ENCODE results near the gene CAPN10. TPM values are rescaled to one million over a fixed set of nuclear protein-coding genes. Genes with fewer than 3 reads are reported as not detected.

Gene CAPN10
- total RNA-seq, 1 donor from 2014 or later: 67.2 TPM

GRCh38 chr2:240619506-240620148, 33.1 kb downstream of the CAPN10 start:
- Mint-ChIP-seq H3K9me3 (ENCODE audit: low read depth) (peaks cover 14% of the 10 kb centered on the region), H3K4me1 (ENCODE audit: low read depth) (no peaks in the 10 kb centered on the region), H3K36me3 (ENCODE audit: insufficient read depth) (peaks cover 18% of the 10 kb centered on the region), H3K27me3 (no peaks in the 10 kb centered on the region), H3K4me3 (ENCODE audit: low read depth) (no peak overlapping the region), H3K27ac (no peak overlapping the region)
- DNase-seq (ENCODE audit: low spot score, unreplicated experiment): no peak
- no peak for TF ChIP-seq CTCF (IDR thresholded peaks at IDR 0.05; ENCODE audit: unreplicated experiment)

GRCh38 chr2:240620149-240620731, 33.7 kb downstream of the CAPN10 start:
- DNase-seq (ENCODE audit: low spot score, unreplicated experiment): no peak
- H3K4me3 Mint-ChIP-seq (ENCODE audit: low read depth): no peak overlapping the region
- H3K4me1 Mint-ChIP-seq (ENCODE audit: low read depth): no peaks in the 10 kb centered on the region
- peaks cover 18% of the 10 kb centered on the region for H3K36me3 Mint-ChIP-seq (ENCODE audit: insufficient read depth)
- no peaks in the 10 kb centered on the region for H3K27me3 Mint-ChIP-seq
- no peak for TF ChIP-seq CTCF (IDR thresholded peaks at IDR 0.05; ENCODE audit: unreplicated experiment)
- H3K9me3 Mint-ChIP-seq (ENCODE audit: low read depth): peaks cover 14% of the 10 kb centered on the region
- H3K27ac Mint-ChIP-seq: no peak overlapping the region

GRCh38 chr2:240620859-240621258, 34.3 kb downstream of the CAPN10 start:
- DNase-seq (ENCODE audit: low spot score, unreplicated experiment): no peak
- TF ChIP-seq CTCF (IDR thresholded peaks at IDR 0.05; ENCODE audit: unreplicated experiment): no peak
- no peak overlapping the region for H3K27ac Mint-ChIP-seq
- H3K36me3 Mint-ChIP-seq (ENCODE audit: insufficient read depth): peaks cover 18% of the 10 kb centered on the region
- H3K4me1 Mint-ChIP-seq (ENCODE audit: low read depth): no peaks in the 10 kb centered on the region
- peaks cover 14% of the 10 kb centered on the region for H3K9me3 Mint-ChIP-seq (ENCODE audit: low read depth)
- H3K4me3 Mint-ChIP-seq (ENCODE audit: low read depth): no peak overlapping the region
- no peaks in the 10 kb centered on the region for H3K27me3 Mint-ChIP-seq

- no peak for DNase-seq (ENCODE audit: low spot score, unreplicated experiment)
- Mint-ChIP-seq H3K36me3 (ENCODE audit: insufficient read depth) (peaks cover 15% of the 10 kb centered on the region), H3K27me3 (no peaks in the 10 kb centered on the region), H3K27ac (no peak overlapping the region), H3K9me3 (ENCODE audit: low read depth) (peaks cover 12% of the 10 kb centered on the region), H3K4me1 (ENCODE audit: low read depth) (no peaks in the 10 kb centered on the region), H3K4me3 (ENCODE audit: low read depth) (no peak overlapping the region)
- no peak for TF ChIP-seq CTCF (IDR thresholded peaks at IDR 0.05; ENCODE audit: unreplicated experiment)
Observed at GRCh38 chr2:240622060-240622411, 35.5 kb downstream of the CAPN10 start.

GRCh38 chr2:240622531-240623235, 36.1 kb downstream of the CAPN10 start:
- TF ChIP-seq CTCF (IDR thresholded peaks at IDR 0.05; ENCODE audit: unreplicated experiment): no peak
- H3K27me3 Mint-ChIP-seq: no peaks in the 10 kb centered on the region

More at GRCh38 chr2:240622531-240623235, 36.1 kb downstream of the CAPN10 start:
- peaks cover 9% of the 10 kb centered on the region for H3K9me3 Mint-ChIP-seq (ENCODE audit: low read depth)
- H3K36me3 Mint-ChIP-seq (ENCODE audit: insufficient read depth): peaks cover 14% of the 10 kb centered on the region
- no peak overlapping the region for H3K4me3 Mint-ChIP-seq (ENCODE audit: low read depth)
- no peaks in the 10 kb centered on the region for H3K4me1 Mint-ChIP-seq (ENCODE audit: low read depth)
- DNase-seq (ENCODE audit: low spot score, unreplicated experiment): no peak
- H3K27ac Mint-ChIP-seq: no peak overlapping the region
